H9 (cell line): ENCODE results near the gene ZNF485. TPM values are rescaled to one million over a fixed set of nuclear protein-coding genes. Genes with fewer than 3 reads are reported as not detected.

Experiments
- DNase-seq: peaks from one replicate; pipeline ENCODE4 v3.0.0-alpha.2; 2017
- H2AFZ ChIP-seq: one replicate; pipeline ENCODE4 v1.6.1; 2013; ENCODE audit warnings: mild to moderate bottlenecking, low read length, control low read depth, moderate library complexity
- H2AK5ac ChIP-seq: 2 replicates; pipeline ENCODE4 v1.6.1; 2013; ENCODE audit warnings: low read length, control low read depth, mixed read lengths; ENCODE audit not compliant: insufficient read length
- H2BK120ac ChIP-seq: one replicate; pipeline ENCODE4 v1.6.1; 2013; ENCODE audit warnings: low read depth, mild to moderate bottlenecking, low read length, control low read depth, inconsistent platforms; ENCODE audit not compliant: poor library complexity, severe bottlenecking
- H2BK12ac ChIP-seq: 2 replicates; pipeline ENCODE4 v1.6.1; 2013; ENCODE audit warnings: low read length, control low read depth, mixed read lengths, low read depth; ENCODE audit not compliant: insufficient read length
- H2BK15ac ChIP-seq: 2 replicates; pipeline ENCODE4 v1.6.1; 2013; ENCODE audit warnings: low read depth, low read length, control low read depth
- H2BK20ac ChIP-seq: one replicate; pipeline ENCODE4 v1.6.1; 2013; ENCODE audit warnings: low read depth, mild to moderate bottlenecking, low read length, control low read depth, inconsistent platforms; ENCODE audit not compliant: poor library complexity, severe bottlenecking
- H2BK5ac ChIP-seq: 2 replicates; pipeline ENCODE4 v1.6.1; 2013; ENCODE audit warnings: low read length, control low read depth, mixed read lengths; ENCODE audit not compliant: insufficient read length
- H3K14ac ChIP-seq: 2 replicates; pipeline ENCODE4 v1.6.1; 2013; ENCODE audit warnings: low read length, control low read depth; ENCODE audit not compliant: insufficient read depth
- H3K18ac ChIP-seq: 2 replicates; pipeline ENCODE4 v1.6.1; 2013; ENCODE audit warnings: low read depth, mild to moderate bottlenecking, mixed read lengths, low read length, control low read depth; ENCODE audit not compliant: insufficient read length
- H3K23ac ChIP-seq: 2 replicates; pipeline ENCODE4 v1.6.1; 2013; ENCODE audit warnings: low read length, control low read depth, mixed read lengths, low read depth; ENCODE audit not compliant: insufficient read length
- H3K23me2 ChIP-seq: 2 replicates; pipeline ENCODE4 v1.6.1; 2013; ENCODE audit warnings: low read depth, mild to moderate bottlenecking, mixed read lengths, low read length, control low read depth; ENCODE audit not compliant: insufficient read length, poor library complexity, severe bottlenecking
- H3K27ac ChIP-seq: 2 replicates; pipeline ENCODE4 v1.5.1; 2013; ENCODE audit warnings: low read length, control low read depth, mixed read lengths, low read depth; ENCODE audit not compliant: insufficient read length
- H3K27me3 ChIP-seq: 2 replicates; pipeline ENCODE4 v1.6.1; 2013; ENCODE audit warnings: low read length, control low read depth, inconsistent platforms; ENCODE audit not compliant: insufficient read depth
- H3K4ac ChIP-seq: 2 replicates; pipeline ENCODE4 v1.6.1; 2013; ENCODE audit warnings: low read depth, mild to moderate bottlenecking, control low read depth, inconsistent platforms, low read length, moderate library complexity
- H3K4me1 ChIP-seq: 2 replicates; pipeline ENCODE4 v1.6.1; 2013; ENCODE audit warnings: low read length, control low read depth, inconsistent platforms; ENCODE audit not compliant: insufficient read depth
- H3K4me2 ChIP-seq: 2 replicates; pipeline ENCODE4 v1.6.1; 2013; ENCODE audit warnings: low read length, control low read depth, mixed read lengths; ENCODE audit not compliant: insufficient read length, insufficient read depth
- H3K56ac ChIP-seq: 2 replicates; pipeline ENCODE4 v1.6.1; 2013; ENCODE audit warnings: low read depth, mild to moderate bottlenecking, mixed read lengths, low read length, control low read depth; ENCODE audit not compliant: insufficient read length
- H3K79me1 ChIP-seq: 2 replicates; pipeline ENCODE4 v1.6.1; 2013; ENCODE audit warnings: low read depth, mild to moderate bottlenecking, moderate library complexity, low read length, control low read depth, inconsistent platforms; ENCODE audit not compliant: insufficient read depth, poor library complexity, severe bottlenecking
- H3K79me2 ChIP-seq: 2 replicates; pipeline ENCODE4 v1.6.1; 2013; ENCODE audit warnings: low read length, control low read depth, inconsistent platforms; ENCODE audit not compliant: insufficient read depth
- H3K9ac ChIP-seq: 2 replicates; pipeline ENCODE4 v1.6.1; 2013; ENCODE audit warnings: low read length, control low read depth, mixed read lengths; ENCODE audit not compliant: insufficient read length; ENCODE audit errors: extremely low read depth
- H3K9me3 ChIP-seq: one replicate; pipeline ENCODE4 v1.6.1; 2013; ENCODE audit warnings: low read depth, low read length, inconsistent platforms; ENCODE audit not compliant: control insufficient read depth
- H3T11ph ChIP-seq: one replicate; pipeline ENCODE4 v1.6.1; 2013; ENCODE audit warnings: mild to moderate bottlenecking, low read length, control low read depth, inconsistent platforms
- H4K20me1 ChIP-seq: one replicate; pipeline ENCODE4 v1.6.1; 2013; ENCODE audit not compliant: control insufficient read depth, insufficient read length, insufficient read depth
- H4K5ac ChIP-seq: 2 replicates; pipeline ENCODE4 v1.6.1; 2013; ENCODE audit warnings: low read depth, mild to moderate bottlenecking, mixed read lengths, low read length, control low read depth; ENCODE audit not compliant: insufficient read length
- H4K8ac ChIP-seq: replicated peaks from 2 replicates; pipeline ENCODE4 v1.6.1; 2013; ENCODE audit warnings: low read length, control low read depth, mixed read lengths, low read depth; ENCODE audit not compliant: insufficient read length
- H4K91ac ChIP-seq: 2 replicates; pipeline ENCODE4 v1.6.1; 2013; ENCODE audit warnings: low read depth, mild to moderate bottlenecking, moderate library complexity, mixed read lengths, low read length, control low read depth; ENCODE audit not compliant: insufficient read length
- H3K27ac Mint-ChIP-seq, 3 experiments: 2 replicates in 2 of 3; 3 replicates in 1 of 3; pipeline ENCODE4 v1.8.0; 2020 to 2021; ENCODE audit warnings: mixed read lengths in 3 of 3, mild to moderate bottlenecking in 1 of 3, moderate library complexity in 1 of 3
- H3K27me3 Mint-ChIP-seq: 2 replicates; pipeline ENCODE4 v1.8.0; 2021; ENCODE audit warnings: low read depth, mild to moderate bottlenecking, moderate library complexity, mixed read lengths
- H3K36me3 Mint-ChIP-seq, 3 experiments: 2 replicates in 2 of 3; 3 replicates in 1 of 3; pipeline ENCODE4 v1.8.0; 2020 to 2021; ENCODE audit warnings: low read depth in 3 of 3, mixed read lengths in 3 of 3; ENCODE audit not compliant: insufficient read depth in 1 of 3
- H3K4me1 Mint-ChIP-seq, 2 experiments: 2 replicates each; pipeline ENCODE4 v1.8.0; 2020; ENCODE audit warnings: mixed read lengths in 2 of 2
- H3K4me3 Mint-ChIP-seq, 2 experiments: 2 replicates in 1 of 2; 3 replicates in 1 of 2; pipeline ENCODE4 v1.8.0; 2020 to 2021; ENCODE audit warnings: mild to moderate bottlenecking in 2 of 2, mixed read lengths in 2 of 2, moderate library complexity in 1 of 2
- H3K9me3 Mint-ChIP-seq, 2 experiments: 2 replicates in 1 of 2; 3 replicates in 1 of 2; pipeline ENCODE4 v1.8.0; 2020; ENCODE audit warnings: mild to moderate bottlenecking in 2 of 2, mixed read lengths in 2 of 2, moderate library complexity in 1 of 2
- WGBS: extraction: QIAGEN DNeasy Blood & Tissue Kit; methylation state at CpG from one replicate; pipeline ENCODE4 v1.1.7; 2013; ENCODE audit warnings: missing lambda C conversion rate, low lambda C conversion rate, mixed read lengths; ENCODE audit not compliant: insufficient read length; ENCODE audit errors: extremely low coverage; 5-methylcytosine and 5-hydroxymethylcytosine counted together
- total RNA-seq: library from RNA; stranded (reverse); gene quantifications from 2 replicates; pipeline ENCODE4 v1.2.1, GENCODE V29; 2021
- TF ChIP-seq, protein P1 (sequence below): fragments of 200-600 bp; sonication (generic); conservative IDR thresholded peaks from 3 replicates; pipeline ENCODE4 v1.8.0; 2021; ENCODE audit warnings: antibody characterized with exemption, mild to moderate bottlenecking

The ZNF485 gene
- total RNA-seq, 1 experiment from 2014 or later, result 8.9 TPM

DNA sequence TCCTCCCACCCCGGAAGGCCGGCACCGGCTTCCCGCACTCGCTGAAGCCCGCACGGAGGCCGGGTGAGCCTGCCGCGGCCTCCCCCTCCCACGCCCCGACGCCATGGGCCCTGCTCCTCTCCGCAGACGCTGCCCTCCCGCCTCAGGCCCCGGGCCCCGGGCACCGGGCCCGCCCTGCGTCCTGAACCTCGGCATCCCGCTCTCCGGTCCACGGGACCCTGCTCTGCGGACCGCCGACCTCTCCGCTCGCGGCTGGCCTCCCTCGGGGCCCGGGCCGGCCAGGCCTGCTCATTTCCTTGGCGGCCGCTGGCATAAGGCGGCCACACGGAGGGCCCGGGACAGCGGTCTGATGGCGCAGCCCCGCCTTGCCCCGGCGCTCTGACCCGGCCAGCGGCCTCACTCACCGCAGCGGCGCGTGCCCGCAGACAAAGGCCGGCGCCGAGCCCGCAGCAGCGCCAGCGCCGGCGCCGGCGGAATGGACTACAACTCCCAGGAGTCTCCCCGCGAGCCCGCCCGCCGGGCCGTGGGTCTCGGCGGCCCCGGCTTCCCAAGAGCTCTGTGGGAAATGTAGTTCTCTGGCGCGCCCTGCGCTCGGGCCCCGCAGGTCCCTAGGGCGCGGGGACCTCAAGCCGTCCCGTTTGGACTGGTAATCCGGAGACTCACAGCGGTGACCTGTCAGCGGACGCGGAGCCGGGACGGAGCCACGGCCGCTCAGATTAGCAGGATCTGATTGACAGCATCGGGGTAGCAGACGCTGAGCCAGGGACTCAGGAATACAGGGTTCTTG is 42.4 kb downstream of the ZNF485 start, which contains the start of gene ZNF32:
ZNF32 (minus strand) TSS at position 484 of the 787 bp plus-strand sequence. CDS start 2,748 bp downstream, outside the sequence.
- Histone ChIP-seq H4K8ac (no peak within 1 kb of the TSS), H2BK120ac (no peak within 1 kb of the TSS), H3K56ac (no peak within 1 kb of the TSS), H3K23me2 (peaks cover 9% of the 10 kb centered on the region), H3T11ph (no peak within 1 kb of the TSS), H3K4me1 (no peaks in the 10 kb centered on the region), H2BK15ac (no peak within 1 kb of the TSS), H2BK12ac (no peak within 1 kb of the TSS), H3K27ac (no peak within 1 kb of the TSS), H3K9me3 (peaks cover 26% of the 10 kb centered on the region), H3K4ac (no peak within 1 kb of the TSS), H3K14ac (peak within 1 kb of the TSS; percentile 84), H4K5ac (no peak within 1 kb of the TSS), H2BK20ac (no peak within 1 kb of the TSS), H2AK5ac (no peak within 1 kb of the TSS), H3K18ac (peak within 1 kb of the TSS; percentile 64), H4K91ac (no peak within 1 kb of the TSS), H2BK5ac (no peak within 1 kb of the TSS), H3K79me1 (no peaks in the 10 kb centered on the region), H3K79me2 (no peaks in the 10 kb centered on the region), H3K4me2 (peak within 1 kb of the TSS; percentile 60), H4K20me1 (no peaks in the 10 kb centered on the region), H3K23ac (no peak within 1 kb of the TSS), H3K9ac (peak within 1 kb of the TSS; percentile 51), H3K27me3 (peaks cover 4% of the 10 kb centered on the region; the same call in 1 of the 2 replicates), H2AFZ (no peak within 1 kb of the TSS)
- H3K4me3 Mint-ChIP-seq, result peak within 1 kb of the TSS; percentile 76 to 87
- TF ChIP-seq, protein P1, sequence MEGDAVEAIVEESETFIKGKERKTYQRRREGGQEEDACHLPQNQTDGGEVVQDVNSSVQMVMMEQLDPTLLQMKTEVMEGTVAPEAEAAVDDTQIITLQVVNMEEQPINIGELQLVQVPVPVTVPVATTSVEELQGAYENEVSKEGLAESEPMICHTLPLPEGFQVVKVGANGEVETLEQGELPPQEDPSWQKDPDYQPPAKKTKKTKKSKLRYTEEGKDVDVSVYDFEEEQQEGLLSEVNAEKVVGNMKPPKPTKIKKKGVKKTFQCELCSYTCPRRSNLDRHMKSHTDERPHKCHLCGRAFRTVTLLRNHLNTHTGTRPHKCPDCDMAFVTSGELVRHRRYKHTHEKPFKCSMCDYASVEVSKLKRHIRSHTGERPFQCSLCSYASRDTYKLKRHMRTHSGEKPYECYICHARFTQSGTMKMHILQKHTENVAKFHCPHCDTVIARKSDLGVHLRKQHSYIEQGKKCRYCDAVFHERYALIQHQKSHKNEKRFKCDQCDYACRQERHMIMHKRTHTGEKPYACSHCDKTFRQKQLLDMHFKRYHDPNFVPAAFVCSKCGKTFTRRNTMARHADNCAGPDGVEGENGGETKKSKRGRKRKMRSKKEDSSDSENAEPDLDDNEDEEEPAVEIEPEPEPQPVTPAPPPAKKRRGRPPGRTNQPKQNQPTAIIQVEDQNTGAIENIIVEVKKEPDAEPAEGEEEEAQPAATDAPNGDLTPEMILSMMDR, result no peak
- no peak within 1 kb of the TSS for H3K27ac Mint-ChIP-seq
- H3K36me3 Mint-ChIP-seq, result peaks cover 40 to 44% (median 40%) of the 10 kb centered on the region in 3 experiments
- peak; percentile 86 for DNase-seq
- H3K9me3 Mint-ChIP-seq, result peaks cover 43 to 51% of the 10 kb centered on the region in 2 experiments
- H3K27me3 Mint-ChIP-seq, result peaks cover 43% of the 10 kb centered on the region
- WGBS, result no CpG with 5 or more reads among the region's 90 CpGs
- H3K4me1 Mint-ChIP-seq, result peaks cover 16 to 17% of the 10 kb centered on the region in 2 experiments
